ENCODE results near the gene GULP1.

Gene GULP1

DNA sequence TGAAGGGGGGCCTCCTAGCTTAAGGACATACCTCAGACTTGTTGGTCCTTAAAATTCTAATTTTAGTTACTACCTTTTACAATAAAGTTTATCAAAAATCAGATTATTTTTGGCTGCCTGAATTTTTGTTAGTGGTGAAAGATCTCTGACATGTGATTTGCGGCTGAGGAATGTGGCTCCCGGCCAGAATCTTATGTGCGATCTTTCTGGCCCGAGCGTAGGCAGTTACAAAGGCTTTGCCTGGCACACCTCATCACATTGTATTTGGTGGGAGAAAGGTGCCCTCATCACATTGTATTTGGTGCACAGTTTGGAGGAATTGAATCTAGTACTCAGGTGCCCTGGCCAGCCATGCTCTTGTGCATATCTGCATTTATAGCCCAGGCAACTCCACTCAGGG is 289.1 kb downstream of the GULP1 start:
- peak; percentile 65 for DNase-seq (ENCODE audit: low read depth)
- no peak overlapping the region for H3K4me3 ChIP-seq (ENCODE audit: low read length)
- TF ChIP-seq, protein P1, sequence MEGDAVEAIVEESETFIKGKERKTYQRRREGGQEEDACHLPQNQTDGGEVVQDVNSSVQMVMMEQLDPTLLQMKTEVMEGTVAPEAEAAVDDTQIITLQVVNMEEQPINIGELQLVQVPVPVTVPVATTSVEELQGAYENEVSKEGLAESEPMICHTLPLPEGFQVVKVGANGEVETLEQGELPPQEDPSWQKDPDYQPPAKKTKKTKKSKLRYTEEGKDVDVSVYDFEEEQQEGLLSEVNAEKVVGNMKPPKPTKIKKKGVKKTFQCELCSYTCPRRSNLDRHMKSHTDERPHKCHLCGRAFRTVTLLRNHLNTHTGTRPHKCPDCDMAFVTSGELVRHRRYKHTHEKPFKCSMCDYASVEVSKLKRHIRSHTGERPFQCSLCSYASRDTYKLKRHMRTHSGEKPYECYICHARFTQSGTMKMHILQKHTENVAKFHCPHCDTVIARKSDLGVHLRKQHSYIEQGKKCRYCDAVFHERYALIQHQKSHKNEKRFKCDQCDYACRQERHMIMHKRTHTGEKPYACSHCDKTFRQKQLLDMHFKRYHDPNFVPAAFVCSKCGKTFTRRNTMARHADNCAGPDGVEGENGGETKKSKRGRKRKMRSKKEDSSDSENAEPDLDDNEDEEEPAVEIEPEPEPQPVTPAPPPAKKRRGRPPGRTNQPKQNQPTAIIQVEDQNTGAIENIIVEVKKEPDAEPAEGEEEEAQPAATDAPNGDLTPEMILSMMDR (conservative IDR thresholded peaks at IDR 0.05; ENCODE audit: low read depth, low read length), result no peak

DNA sequence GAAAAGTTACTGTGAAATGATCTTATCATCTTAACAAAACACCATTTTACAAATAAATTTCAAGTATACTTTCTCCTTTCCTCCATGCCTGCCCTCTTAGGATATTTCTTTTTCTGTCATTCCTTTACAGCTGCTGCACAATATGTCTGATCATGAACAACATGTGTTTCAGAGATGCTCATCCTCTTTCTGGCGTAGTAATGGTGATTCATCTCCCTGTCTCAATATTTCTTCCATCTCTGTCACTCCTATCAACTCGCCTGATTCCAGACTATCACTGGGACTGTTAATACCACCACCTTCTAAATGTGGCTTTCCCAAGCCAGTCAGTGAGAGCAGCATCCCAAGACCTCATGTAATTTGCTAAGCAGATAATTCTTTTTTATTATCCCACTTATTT is 290.5 kb downstream of the GULP1 start:
- TF ChIP-seq, protein P1 (conservative IDR thresholded peaks at IDR 0.05; ENCODE audit: low read depth, low read length), result no peak
- DNase-seq (ENCODE audit: low read depth), result no peak
- H3K4me3 ChIP-seq (ENCODE audit: low read length), result no peak overlapping the region

DNA sequence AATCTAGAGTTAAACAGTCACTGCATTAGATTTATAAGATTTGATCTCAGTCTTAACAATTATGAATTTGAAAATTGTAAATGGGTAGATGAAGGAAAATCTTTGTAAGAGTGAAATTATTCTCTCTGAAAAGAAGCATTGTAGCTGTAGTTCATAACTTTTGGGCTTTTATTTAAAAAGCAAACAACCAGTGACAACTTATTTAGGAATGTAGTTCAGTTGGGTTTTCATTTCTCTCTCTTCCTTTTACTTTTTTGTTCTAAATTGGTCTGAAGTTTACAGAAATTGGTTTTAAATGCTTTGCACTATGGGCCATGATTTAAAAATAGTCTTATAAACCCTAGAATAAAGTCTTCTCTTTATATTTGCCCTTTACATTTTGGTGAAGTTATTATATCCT is 296.6 kb downstream of the GULP1 start:
- DNase-seq (ENCODE audit: low read depth), result no peak
- TF ChIP-seq, protein P1 (conservative IDR thresholded peaks at IDR 0.05; ENCODE audit: low read depth, low read length), result no peak
- H3K4me3 ChIP-seq (ENCODE audit: low read length), result no peak overlapping the region

DNA sequence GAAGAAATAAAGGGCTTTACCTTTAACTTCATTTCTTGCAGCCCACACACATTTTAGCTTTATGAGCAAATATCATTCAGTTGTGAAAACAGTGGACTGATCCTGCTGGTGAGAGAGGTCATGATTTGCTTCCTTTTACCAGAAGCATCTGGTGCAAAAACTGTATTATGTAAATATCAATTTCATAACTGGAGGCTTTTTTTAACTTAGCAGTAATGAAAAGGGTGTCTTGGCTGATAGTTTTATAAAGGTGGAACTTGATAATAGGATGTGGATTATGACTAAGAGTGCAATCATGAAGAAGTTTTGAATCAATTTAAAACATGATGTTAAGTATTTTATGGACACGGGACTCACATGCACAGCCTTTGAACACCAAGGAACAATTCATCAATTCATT is 304.4 kb downstream of the GULP1 start:
- no peak for DNase-seq (ENCODE audit: low read depth)
- no peak overlapping the region for H3K4me3 ChIP-seq (ENCODE audit: low read length)
- TF ChIP-seq, protein P1 (conservative IDR thresholded peaks at IDR 0.05; ENCODE audit: low read depth, low read length), result no peak

DNA sequence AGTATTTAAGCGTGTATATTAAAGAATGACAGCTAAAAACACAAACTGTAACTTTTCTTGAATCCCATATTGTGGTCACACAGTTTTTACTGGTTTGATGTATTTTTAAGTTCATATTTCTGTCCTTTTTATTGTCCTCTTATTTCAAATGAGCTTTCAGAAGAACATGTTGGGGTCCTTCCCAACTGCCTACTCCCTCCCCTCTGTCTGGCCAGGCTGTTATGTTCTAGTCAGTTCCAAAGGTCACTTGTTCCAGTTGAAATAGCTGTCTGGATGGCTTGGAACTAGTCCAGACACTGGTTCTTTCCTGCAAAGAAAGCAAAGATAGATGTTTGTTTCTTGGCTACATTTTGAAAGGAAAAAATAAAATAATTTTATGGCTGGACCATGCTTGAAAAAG is 306.9 kb downstream of the GULP1 start:
- no peak for DNase-seq (ENCODE audit: low read depth)

DNA sequence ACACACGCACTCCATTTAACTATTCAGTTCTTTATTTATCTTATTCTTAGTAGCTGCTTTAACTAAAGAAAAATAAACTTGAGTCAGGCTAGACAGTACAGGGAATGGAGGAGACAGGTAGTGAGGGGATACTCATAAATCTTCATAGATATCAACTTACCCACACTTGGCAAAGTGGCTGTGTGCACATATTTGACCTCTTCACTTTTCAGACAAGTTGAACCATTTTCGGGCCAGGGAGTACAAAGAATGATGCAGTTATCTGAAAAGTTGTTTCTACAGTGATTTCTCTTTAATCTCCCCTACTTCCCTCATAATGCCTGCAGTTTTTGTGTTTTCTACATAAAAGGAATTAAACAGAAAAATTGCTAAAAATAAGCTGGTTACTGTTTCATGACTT is 307.5 kb downstream of the GULP1 start:
- no peak for DNase-seq (ENCODE audit: low read depth)
- TF ChIP-seq, protein P1 (conservative IDR thresholded peaks at IDR 0.05; ENCODE audit: low read depth, low read length), result no peak
- no peak overlapping the region for H3K4me3 ChIP-seq (ENCODE audit: low read length)

More for the DNA sequence above, 306.9 kb downstream of the GULP1 start:
- H3K4me3 ChIP-seq (ENCODE audit: low read length), result no peak overlapping the region
- TF ChIP-seq, protein P1 (conservative IDR thresholded peaks at IDR 0.05; ENCODE audit: low read depth, low read length), result no peak

DNA sequence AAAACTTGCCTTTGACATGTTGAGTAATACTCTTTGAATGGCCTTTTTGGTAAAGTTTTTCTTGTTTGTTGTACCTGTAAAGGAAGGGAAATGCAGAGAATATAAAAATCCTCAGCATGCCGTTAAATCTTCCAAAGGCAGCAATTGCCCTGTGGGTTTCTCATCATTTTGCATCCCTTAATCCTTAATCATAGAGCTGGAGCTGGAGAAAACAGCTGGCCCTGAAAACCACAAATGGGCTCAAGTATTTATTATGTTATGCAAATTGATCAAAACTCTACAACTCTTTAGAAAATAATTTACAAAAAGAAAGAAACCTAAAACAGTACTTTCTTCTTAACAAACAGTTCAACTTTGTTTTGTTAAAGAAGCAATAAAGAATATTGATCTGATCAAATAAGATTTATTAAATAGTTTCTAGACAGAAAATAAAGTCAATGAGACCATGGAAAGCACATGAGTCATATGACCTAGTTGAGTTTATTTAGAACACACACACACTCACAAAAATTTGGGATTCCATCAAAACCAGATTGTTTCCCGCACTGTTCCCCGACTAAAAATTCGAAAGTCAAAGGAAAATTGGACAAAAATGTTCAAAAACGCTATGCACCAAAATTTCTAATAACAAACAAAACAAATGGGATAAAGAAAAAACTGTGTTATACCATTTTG is 309.0 kb downstream of the GULP1 start:
- no peak for DNase-seq (ENCODE audit: low read depth)

More for the DNA sequence above, 309.0 kb downstream of the GULP1 start:
- H3K4me3 ChIP-seq (ENCODE audit: low read length), result no peak overlapping the region
- TF ChIP-seq, protein P1 (conservative IDR thresholded peaks at IDR 0.05; ENCODE audit: low read depth, low read length), result no peak
